ENCODE measurements around the gene BLNK. TPM values are rescaled to one million over a fixed set of nuclear protein-coding genes. Genes with fewer than 3 reads are reported as not detected.

Gene BLNK
- total RNA-seq, 1 experiment from 2014 or later: not detected

DNA sequence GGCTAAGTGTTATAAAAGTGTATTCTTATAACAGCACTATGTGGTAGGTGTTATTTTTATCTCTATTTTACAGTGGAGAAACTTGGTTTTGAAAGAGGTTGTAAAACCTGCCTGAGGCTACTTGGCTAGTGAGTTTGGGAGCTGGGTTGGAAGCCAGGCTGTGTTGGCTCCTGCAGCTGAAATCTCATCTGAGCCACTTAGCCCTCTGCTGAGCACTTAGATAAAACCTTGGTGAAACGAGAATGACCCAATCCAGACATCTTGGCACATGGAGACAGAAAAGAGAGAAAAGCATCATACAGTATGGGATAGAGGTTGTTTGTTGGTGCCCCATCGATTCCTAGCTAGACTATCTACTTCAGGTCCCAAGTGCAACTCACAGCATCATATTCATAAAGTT, 37.4 kb downstream of the BLNK start:
- no peak overlapping the region for H3K4me3 ChIP-seq (ENCODE audit: low read depth, low read length, poor library complexity, severe bottlenecking)
- no peaks in the 10 kb centered on the region for H3K9me3 ChIP-seq (ENCODE audit: low read depth, low read length, poor library complexity, severe bottlenecking)
- TF ChIP-seq, protein P1, sequence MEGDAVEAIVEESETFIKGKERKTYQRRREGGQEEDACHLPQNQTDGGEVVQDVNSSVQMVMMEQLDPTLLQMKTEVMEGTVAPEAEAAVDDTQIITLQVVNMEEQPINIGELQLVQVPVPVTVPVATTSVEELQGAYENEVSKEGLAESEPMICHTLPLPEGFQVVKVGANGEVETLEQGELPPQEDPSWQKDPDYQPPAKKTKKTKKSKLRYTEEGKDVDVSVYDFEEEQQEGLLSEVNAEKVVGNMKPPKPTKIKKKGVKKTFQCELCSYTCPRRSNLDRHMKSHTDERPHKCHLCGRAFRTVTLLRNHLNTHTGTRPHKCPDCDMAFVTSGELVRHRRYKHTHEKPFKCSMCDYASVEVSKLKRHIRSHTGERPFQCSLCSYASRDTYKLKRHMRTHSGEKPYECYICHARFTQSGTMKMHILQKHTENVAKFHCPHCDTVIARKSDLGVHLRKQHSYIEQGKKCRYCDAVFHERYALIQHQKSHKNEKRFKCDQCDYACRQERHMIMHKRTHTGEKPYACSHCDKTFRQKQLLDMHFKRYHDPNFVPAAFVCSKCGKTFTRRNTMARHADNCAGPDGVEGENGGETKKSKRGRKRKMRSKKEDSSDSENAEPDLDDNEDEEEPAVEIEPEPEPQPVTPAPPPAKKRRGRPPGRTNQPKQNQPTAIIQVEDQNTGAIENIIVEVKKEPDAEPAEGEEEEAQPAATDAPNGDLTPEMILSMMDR (conservative IDR thresholded peaks at IDR 0.05; ENCODE audit: low read depth, low read length): no peak
- TF ChIP-seq EZH2 (IDR thresholded peaks at IDR 0.05; ENCODE audit: borderline replicate concordance, low read depth, low read length, poor library complexity, severe bottlenecking): no peak
- CTCF ChIA-PET: no interaction called here
- no TSS peak for BruUV-seq (replicated peaks)
- intact Hi-C loops (cut with micrococcal nuclease; ENCODE audit: unreplicated experiment): no loop called here
- H3K27me3 ChIP-seq (replicated peaks; ENCODE audit: insufficient read depth, low read depth, low read length, poor library complexity): no peaks in the 10 kb centered on the region
- no peak overlapping the region for H3K27ac ChIP-seq (ENCODE audit: low read depth, low read length, poor library complexity, severe bottlenecking)
- POLR2A ChIA-PET (ENCODE audit: low non-redundant PET): no interaction called here
- no peaks in the 10 kb centered on the region for H3K36me3 ChIP-seq (ENCODE audit: insufficient read depth, low read length, poor library complexity, severe bottlenecking)
- no peak for DNase-seq (ENCODE audit: low spot score)
- H3K4me1 ChIP-seq (ENCODE audit: insufficient read depth, low read length, poor library complexity, severe bottlenecking): no peaks in the 10 kb centered on the region

GRCh38 chr10:96230527-96230926, 40.8 kb downstream of the BLNK start:
- no peaks in the 10 kb centered on the region for H3K4me1 ChIP-seq (ENCODE audit: insufficient read depth, low read length, poor library complexity, severe bottlenecking)
- H3K36me3 ChIP-seq (ENCODE audit: insufficient read depth, low read length, poor library complexity, severe bottlenecking): no peaks in the 10 kb centered on the region
- H3K9me3 ChIP-seq (ENCODE audit: low read depth, low read length, poor library complexity, severe bottlenecking): no peaks in the 10 kb centered on the region
- BruUV-seq (replicated peaks): no TSS peak
- CTCF ChIA-PET: no interaction called here
- H3K4me3 ChIP-seq (ENCODE audit: low read depth, low read length, poor library complexity, severe bottlenecking): no peak overlapping the region
- H3K27me3 ChIP-seq (replicated peaks; ENCODE audit: insufficient read depth, low read depth, low read length, poor library complexity): no peaks in the 10 kb centered on the region
- TF ChIP-seq EZH2 (IDR thresholded peaks at IDR 0.05; ENCODE audit: borderline replicate concordance, low read depth, low read length, poor library complexity, severe bottlenecking): no peak
- POLR2A ChIA-PET (ENCODE audit: low non-redundant PET): no interaction called here
- intact Hi-C loops (cut with micrococcal nuclease; ENCODE audit: unreplicated experiment): no loop called here
- no peak overlapping the region for H3K27ac ChIP-seq (ENCODE audit: low read depth, low read length, poor library complexity, severe bottlenecking)
- DNase-seq (ENCODE audit: low spot score): no peak

DNA sequence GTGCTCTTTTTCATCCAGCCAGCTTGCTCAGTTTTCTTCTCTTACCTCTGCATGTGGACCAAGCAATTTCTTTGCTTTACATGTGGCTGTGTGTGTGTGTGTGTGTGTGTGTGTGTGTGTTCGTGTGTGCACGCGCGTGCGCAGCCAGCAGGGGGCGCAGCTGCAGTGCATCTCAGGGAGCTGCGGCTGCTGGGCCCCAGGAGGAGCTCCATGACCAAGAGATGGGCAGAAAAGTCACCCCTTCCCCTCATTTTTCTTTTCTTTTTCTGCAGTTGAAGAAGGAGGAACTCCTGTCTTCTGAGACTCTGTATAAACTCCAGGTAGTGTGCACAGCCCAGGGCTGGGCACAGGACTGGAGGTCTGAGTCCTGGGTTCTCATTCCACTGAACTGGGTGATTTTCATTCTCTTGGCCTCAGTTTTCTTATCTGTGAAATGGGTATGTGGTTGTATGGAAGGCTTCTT, 41.8 kb downstream of the BLNK start:
- no peaks in the 10 kb centered on the region for H3K36me3 ChIP-seq (ENCODE audit: insufficient read depth, low read length, poor library complexity, severe bottlenecking)
- DNase-seq (ENCODE audit: low spot score): peak; percentile 82
- no peaks in the 10 kb centered on the region for H3K9me3 ChIP-seq (ENCODE audit: low read depth, low read length, poor library complexity, severe bottlenecking)
- no peak overlapping the region for H3K27ac ChIP-seq (ENCODE audit: low read depth, low read length, poor library complexity, severe bottlenecking)
- BruUV-seq (replicated peaks): no TSS peak
- intact Hi-C loops (cut with micrococcal nuclease; ENCODE audit: unreplicated experiment): no loop called here
- ChIA-PET POLR2A (ENCODE audit: low non-redundant PET) (no interaction called here), CTCF (interaction anchor here (0.6 to 1.3 kb wide), 28 partner anchors 16 to 713 kb away, joined by 3 to 12 read pairs (median 4); partner anchors contain the start of gene ZNF518A)
- no peaks in the 10 kb centered on the region for H3K27me3 ChIP-seq (replicated peaks; ENCODE audit: insufficient read depth, low read depth, low read length, poor library complexity)
- no peaks in the 10 kb centered on the region for H3K4me1 ChIP-seq (ENCODE audit: insufficient read depth, low read length, poor library complexity, severe bottlenecking)
- no peak overlapping the region for H3K4me3 ChIP-seq (ENCODE audit: low read depth, low read length, poor library complexity, severe bottlenecking)
- TF ChIP-seq EZH2 (IDR thresholded peaks at IDR 0.05; ENCODE audit: borderline replicate concordance, low read depth, low read length, poor library complexity, severe bottlenecking): no peak
- TF ChIP-seq, protein P1 (conservative IDR thresholded peaks at IDR 0.05; ENCODE audit: low read depth, low read length): peak; percentile 98

DNA sequence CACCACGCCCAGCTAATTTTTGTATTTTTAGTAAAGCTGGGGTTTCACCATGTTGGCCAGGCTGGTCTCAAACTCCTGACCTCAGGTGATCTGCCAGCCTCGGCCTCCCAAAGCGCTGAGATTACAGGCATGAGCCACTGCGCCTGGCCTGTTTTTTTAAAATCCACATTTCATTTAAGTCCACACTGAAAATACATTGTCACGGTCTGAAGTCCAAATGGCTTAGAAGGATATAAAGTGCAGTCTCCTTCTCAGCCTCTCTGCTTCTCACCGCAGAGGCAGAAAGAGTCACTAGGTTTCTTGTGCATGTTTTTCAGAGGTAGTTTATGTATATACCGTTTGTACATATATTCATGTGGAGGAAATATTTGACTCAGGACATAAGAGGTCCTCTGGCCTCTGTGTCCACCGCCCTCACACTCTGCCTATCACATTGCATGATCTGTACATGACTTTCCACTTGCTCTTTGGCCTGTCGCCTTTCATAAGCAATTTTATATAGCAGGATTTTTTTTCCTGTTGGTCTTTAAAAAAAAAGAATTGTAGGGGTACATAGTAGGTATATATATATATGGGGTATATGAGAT, 42.9 kb downstream of the BLNK start:
- TF ChIP-seq, protein P1 (conservative IDR thresholded peaks at IDR 0.05; ENCODE audit: low read depth, low read length): no peak
- TF ChIP-seq EZH2 (IDR thresholded peaks at IDR 0.05; ENCODE audit: borderline replicate concordance, low read depth, low read length, poor library complexity, severe bottlenecking): no peak
- DNase-seq (ENCODE audit: low spot score): no peak
- Histone ChIP-seq H3K36me3 (ENCODE audit: insufficient read depth, low read length, poor library complexity, severe bottlenecking) (no peaks in the 10 kb centered on the region), H3K4me3 (ENCODE audit: low read depth, low read length, poor library complexity, severe bottlenecking) (no peak overlapping the region), H3K27ac (ENCODE audit: low read depth, low read length, poor library complexity, severe bottlenecking) (no peak overlapping the region), H3K9me3 (ENCODE audit: low read depth, low read length, poor library complexity, severe bottlenecking) (no peaks in the 10 kb centered on the region), H3K27me3 (replicated peaks; ENCODE audit: insufficient read depth, low read depth, low read length, poor library complexity) (no peaks in the 10 kb centered on the region), H3K4me1 (ENCODE audit: insufficient read depth, low read length, poor library complexity, severe bottlenecking) (no peaks in the 10 kb centered on the region)
- ChIA-PET POLR2A (ENCODE audit: low non-redundant PET) (no interaction called here), CTCF (interaction anchor here (1.3 kb wide), 1 partner anchor 142 kb away, joined by 4 read pairs; no protein-coding TSS in a partner anchor)
- no TSS peak for BruUV-seq (replicated peaks)
- intact Hi-C loops (cut with micrococcal nuclease; ENCODE audit: unreplicated experiment): loop anchor here (1.0 kb wide), 1 partner anchor 65 kb away; no protein-coding TSS in a partner anchor

Data from A673 (cell line).